GM23338 (cell line): ENCODE measurements around the gene COBL. TPM values are rescaled to one million over a fixed set of nuclear protein-coding genes. Genes with fewer than 3 reads are reported as not detected.

Experiments used
- ATAC-seq: fragments of 200-7000 bp; cut with Tn5 transposase; 3 replicates; pipeline ENCODE4 v1.9.1; 2020
- DNase-seq: peaks from one replicate; pipeline ENCODE4 v3.0.0-alpha.2; 2015; ENCODE audit warnings: low spot score
- H2AFZ ChIP-seq: fragments of 200-600 bp; sonication (generic); 2 replicates; pipeline ENCODE4 v1.8.0; 2016; ENCODE audit warnings: antibody characterized with exemption, mild to moderate bottlenecking, moderate library complexity
- H3F3A ChIP-seq: fragments of 200-600 bp; sonication (generic); replicated peaks from 2 replicates; pipeline ENCODE4 v1.8.0; 2017; ENCODE audit warnings: antibody characterized with exemption, mixed run types, low read depth
- H3K27ac ChIP-seq: fragments of 200-600 bp; sonication (generic); 2 replicates; pipeline ENCODE4 v1.6.1; 2016; ENCODE audit warnings: low read depth
- H3K27me3 ChIP-seq: fragments of 200-600 bp; sonication (generic); 2 replicates; pipeline ENCODE4 v1.8.0; 2016; ENCODE audit warnings: mild to moderate bottlenecking, mixed run types, moderate library complexity; ENCODE audit not compliant: insufficient read depth
- H3K36me3 ChIP-seq: fragments of 200-600 bp; sonication (generic); 2 replicates; pipeline ENCODE4 v1.8.0; 2016; ENCODE audit warnings: mild to moderate bottlenecking; ENCODE audit not compliant: insufficient read depth
- H3K4me1 ChIP-seq: fragments of 200-600 bp; sonication (generic); 2 replicates; pipeline ENCODE4 v1.8.0; 2016; ENCODE audit warnings: mild to moderate bottlenecking, moderate library complexity; ENCODE audit not compliant: insufficient read depth
- H3K4me2 ChIP-seq: fragments of 200-600 bp; sonication (generic); 2 replicates; pipeline ENCODE4 v1.7.1; 2017; ENCODE audit warnings: mixed run types
- H3K4me3 ChIP-seq: fragments of 200-600 bp; sonication (generic); 2 replicates; pipeline ENCODE4 v1.6.1; 2016; ENCODE audit warnings: mixed run types
- H3K79me2 ChIP-seq: fragments of 200-600 bp; sonication (generic); replicated peaks from 2 replicates; pipeline ENCODE4 v1.8.0; 2017; ENCODE audit warnings: mild to moderate bottlenecking; ENCODE audit not compliant: insufficient read depth
- H3K9me2 ChIP-seq: fragments of 200-600 bp; sonication (generic); 2 replicates; pipeline ENCODE4 v1.8.0; 2017; ENCODE audit not compliant: insufficient read depth
- H4K20me1 ChIP-seq: fragments of 200-600 bp; sonication (generic); replicated peaks from 2 replicates; pipeline ENCODE4 v1.8.0; 2017; ENCODE audit warnings: mild to moderate bottlenecking; ENCODE audit not compliant: insufficient read depth
- H3K27ac Mint-ChIP-seq: 2 replicates; pipeline ENCODE4 v1.8.0; 2020; ENCODE audit warnings: inconsistent platforms, mild to moderate bottlenecking, moderate library complexity, mixed read lengths
- H3K27me3 Mint-ChIP-seq: 3 replicates; pipeline ENCODE4 v1.8.0; 2022; ENCODE audit warnings: low read depth, mild to moderate bottlenecking, moderate library complexity, mixed read lengths, inconsistent platforms; ENCODE audit not compliant: insufficient read depth, poor library complexity
- H3K36me3 Mint-ChIP-seq: 3 replicates; pipeline ENCODE4 v1.8.0; 2021; ENCODE audit warnings: low read depth, mild to moderate bottlenecking, inconsistent platforms, moderate library complexity, mixed read lengths
- H3K4me1 Mint-ChIP-seq: 3 replicates; pipeline ENCODE4 v1.8.0; 2020; ENCODE audit warnings: mild to moderate bottlenecking, inconsistent platforms, mixed read lengths
- H3K4me3 Mint-ChIP-seq: 3 replicates; pipeline ENCODE4 v1.8.0; 2021; ENCODE audit warnings: moderate library complexity, mild to moderate bottlenecking, inconsistent platforms, mixed read lengths
- H3K9me3 Mint-ChIP-seq: 3 replicates; pipeline ENCODE4 v1.8.0; 2020; ENCODE audit warnings: moderate library complexity, mild to moderate bottlenecking, inconsistent platforms, mixed read lengths
- CREB1 ChIP-seq: fragments of 250-450 bp; sonication (Bioruptor Pico); IDR thresholded peaks from 2 replicates; pipeline ENCODE4 v1.5.0; 2020; ENCODE audit warnings: low read depth, mild to moderate bottlenecking, moderate library complexity
- EZH2 ChIP-seq: fragments of 200-600 bp; sonication (generic); IDR thresholded peaks from one replicate; pipeline ENCODE4 v1.8.0; 2017; ENCODE audit warnings: antibody characterized with exemption, mild to moderate bottlenecking, low read depth; ENCODE audit not compliant: unreplicated experiment
- EZH2phosphoT487 ChIP-seq: fragments of 200-600 bp; sonication (generic); IDR thresholded peaks from one replicate; pipeline ENCODE4 v1.8.1; 2018; ENCODE audit warnings: antibody characterized with exemption; ENCODE audit not compliant: unreplicated experiment
- JUNB ChIP-seq: IDR thresholded peaks from one replicate; pipeline ENCODE4 v1.6.1; 2016; ENCODE audit warnings: antibody characterized with exemption; ENCODE audit not compliant: unreplicated experiment
- NANOG ChIP-seq: IDR thresholded peaks from 2 replicates; pipeline ENCODE4 v1.6.1; 2016; ENCODE audit warnings: antibody characterized with exemption, borderline replicate concordance
- POLR2AphosphoS5 ChIP-seq: IDR thresholded peaks from 2 replicates; pipeline ENCODE4 v1.6.1; 2016; ENCODE audit warnings: antibody characterized with exemption, low read depth
- STAT1 ChIP-seq: IDR thresholded peaks from one replicate; pipeline ENCODE4 v1.6.1; 2016; ENCODE audit warnings: antibody characterized with exemption; ENCODE audit not compliant: unreplicated experiment
- ZNF114 ChIP-seq: fragments of 250-450 bp; sonication (Bioruptor Pico); IDR thresholded peaks from 2 replicates; pipeline ENCODE4 v1.5.0; 2020; ENCODE audit warnings: mild to moderate bottlenecking, moderate library complexity
- ZNF331 ChIP-seq: fragments of 250-450 bp; sonication (Bioruptor Pico); IDR thresholded peaks from 2 replicates; pipeline ENCODE4 v1.5.0; 2020; ENCODE audit warnings: low read depth, mild to moderate bottlenecking, moderate library complexity
- polyA plus RNA-seq: library from polyadenylated mRNA; unstranded; fragments of >200 nt; fragmentation: Nextera tagmentation; extraction: Ambion mirVana; gene quantifications from 2 replicates; pipeline ENCODE4 v1.2.1, GENCODE V29; 2016
- total RNA-seq: library from RNA; depleted of rRNA; stranded (reverse); fragments of >200 nt; shearing (Covaris generic); gene quantifications from 2 replicates; pipeline ENCODE4 v1.2.3, GENCODE V29; 2014
- TF ChIP-seq, protein P1 (sequence below), 2 experiments: fragments of 200-600 bp in 1 of 2; sonication (generic) in 1 of 2; conservative IDR thresholded peaks; 2 replicates each; pipeline versions ENCODE4 v1.5.1 to v1.6.1; 2016 to 2017; ENCODE audit warnings: antibody characterized with exemption in 2 of 2, low read depth in 2 of 2, mild to moderate bottlenecking in 2 of 2, moderate library complexity in 1 of 2
- TF ChIP-seq, protein P2 (sequence below): IDR thresholded peaks from 2 replicates; pipeline ENCODE4 v1.6.1; 2016; ENCODE audit warnings: antibody characterized with exemption
- TF ChIP-seq, protein P3 (sequence below): fragments of 250-450 bp; sonication (Bioruptor Pico); IDR thresholded peaks from 2 replicates; pipeline ENCODE4 v1.5.0; 2020; ENCODE audit warnings: mild to moderate bottlenecking, moderate library complexity
- TF ChIP-seq, protein P4 (sequence below): IDR thresholded peaks from one replicate; pipeline ENCODE4 v1.6.1; 2018; ENCODE audit warnings: antibody characterized with exemption; ENCODE audit not compliant: unreplicated experiment

COBL gene
- total and polyA plus RNA-seq, 2 experiments from 2014 or later = 18.3 to 51.9 TPM

DNA sequence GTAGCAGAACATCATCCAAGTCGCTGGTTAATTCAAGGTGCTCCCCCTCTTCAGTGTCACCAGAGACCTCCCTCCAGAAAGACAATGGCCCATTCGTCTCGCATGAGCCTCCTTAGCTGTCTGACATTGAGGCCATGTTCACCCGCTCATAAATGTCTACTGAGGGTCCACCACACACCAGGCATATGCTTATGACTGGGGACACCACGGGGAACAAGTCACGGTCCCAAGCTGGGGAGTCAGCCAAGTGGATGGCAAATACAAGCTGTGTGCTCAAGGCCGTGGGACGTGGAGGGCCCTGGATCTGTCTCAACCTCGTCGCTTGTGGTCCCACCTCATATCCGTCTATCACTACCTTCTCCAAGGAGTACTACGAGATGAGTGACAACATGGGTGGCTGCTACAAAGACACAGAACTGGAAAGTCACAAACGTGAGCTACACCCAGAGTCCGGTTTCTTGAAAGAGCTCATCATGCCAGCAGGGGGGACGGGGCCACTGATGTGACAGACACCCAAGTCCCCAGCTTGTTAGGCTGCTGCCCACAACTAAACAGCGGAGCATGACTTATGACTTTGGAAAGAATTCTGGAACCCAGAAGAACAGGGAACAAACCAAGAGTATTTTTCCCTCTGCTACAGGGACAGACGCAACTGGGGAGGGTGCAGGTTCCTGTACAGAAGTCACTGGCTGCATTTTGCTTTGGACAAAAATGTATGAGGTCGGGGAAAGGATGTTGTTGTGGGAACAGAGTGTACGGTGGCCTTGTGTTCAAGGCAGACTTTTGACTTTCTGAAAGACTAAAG is 189.6 kb downstream of the COBL start:
- H3K27ac ChIP-seq = no peak overlapping the region
- H3K27me3 Mint-ChIP-seq = no peaks in the 10 kb centered on the region
- peaks cover 2% of the 10 kb centered on the region; the same call in 1 of the 3 replicates for H3K9me3 Mint-ChIP-seq
- no peak overlapping the region for H2AFZ ChIP-seq
- TF ChIP-seq CREB1 (CRISPR knock-in tag) (no peak), JUNB (no peak), ZNF331 (CRISPR knock-in tag) (no peak), POLR2AphosphoS5 (no peak), STAT1 (no peak), NANOG (no peak), EZH2phosphoT487 (no peak), EZH2 (no peak), ZNF114 (CRISPR knock-in tag) (no peak)
- TF ChIP-seq, protein P1, sequence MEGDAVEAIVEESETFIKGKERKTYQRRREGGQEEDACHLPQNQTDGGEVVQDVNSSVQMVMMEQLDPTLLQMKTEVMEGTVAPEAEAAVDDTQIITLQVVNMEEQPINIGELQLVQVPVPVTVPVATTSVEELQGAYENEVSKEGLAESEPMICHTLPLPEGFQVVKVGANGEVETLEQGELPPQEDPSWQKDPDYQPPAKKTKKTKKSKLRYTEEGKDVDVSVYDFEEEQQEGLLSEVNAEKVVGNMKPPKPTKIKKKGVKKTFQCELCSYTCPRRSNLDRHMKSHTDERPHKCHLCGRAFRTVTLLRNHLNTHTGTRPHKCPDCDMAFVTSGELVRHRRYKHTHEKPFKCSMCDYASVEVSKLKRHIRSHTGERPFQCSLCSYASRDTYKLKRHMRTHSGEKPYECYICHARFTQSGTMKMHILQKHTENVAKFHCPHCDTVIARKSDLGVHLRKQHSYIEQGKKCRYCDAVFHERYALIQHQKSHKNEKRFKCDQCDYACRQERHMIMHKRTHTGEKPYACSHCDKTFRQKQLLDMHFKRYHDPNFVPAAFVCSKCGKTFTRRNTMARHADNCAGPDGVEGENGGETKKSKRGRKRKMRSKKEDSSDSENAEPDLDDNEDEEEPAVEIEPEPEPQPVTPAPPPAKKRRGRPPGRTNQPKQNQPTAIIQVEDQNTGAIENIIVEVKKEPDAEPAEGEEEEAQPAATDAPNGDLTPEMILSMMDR (conservative IDR thresholded peaks at IDR 0.05; ENCODE audit: low read depth in 2 of 2) = no peak
- TF ChIP-seq, protein P2, sequence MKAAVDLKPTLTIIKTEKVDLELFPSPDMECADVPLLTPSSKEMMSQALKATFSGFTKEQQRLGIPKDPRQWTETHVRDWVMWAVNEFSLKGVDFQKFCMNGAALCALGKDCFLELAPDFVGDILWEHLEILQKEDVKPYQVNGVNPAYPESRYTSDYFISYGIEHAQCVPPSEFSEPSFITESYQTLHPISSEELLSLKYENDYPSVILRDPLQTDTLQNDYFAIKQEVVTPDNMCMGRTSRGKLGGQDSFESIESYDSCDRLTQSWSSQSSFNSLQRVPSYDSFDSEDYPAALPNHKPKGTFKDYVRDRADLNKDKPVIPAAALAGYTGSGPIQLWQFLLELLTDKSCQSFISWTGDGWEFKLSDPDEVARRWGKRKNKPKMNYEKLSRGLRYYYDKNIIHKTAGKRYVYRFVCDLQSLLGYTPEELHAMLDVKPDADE = no peak
- TF ChIP-seq, protein P3, sequence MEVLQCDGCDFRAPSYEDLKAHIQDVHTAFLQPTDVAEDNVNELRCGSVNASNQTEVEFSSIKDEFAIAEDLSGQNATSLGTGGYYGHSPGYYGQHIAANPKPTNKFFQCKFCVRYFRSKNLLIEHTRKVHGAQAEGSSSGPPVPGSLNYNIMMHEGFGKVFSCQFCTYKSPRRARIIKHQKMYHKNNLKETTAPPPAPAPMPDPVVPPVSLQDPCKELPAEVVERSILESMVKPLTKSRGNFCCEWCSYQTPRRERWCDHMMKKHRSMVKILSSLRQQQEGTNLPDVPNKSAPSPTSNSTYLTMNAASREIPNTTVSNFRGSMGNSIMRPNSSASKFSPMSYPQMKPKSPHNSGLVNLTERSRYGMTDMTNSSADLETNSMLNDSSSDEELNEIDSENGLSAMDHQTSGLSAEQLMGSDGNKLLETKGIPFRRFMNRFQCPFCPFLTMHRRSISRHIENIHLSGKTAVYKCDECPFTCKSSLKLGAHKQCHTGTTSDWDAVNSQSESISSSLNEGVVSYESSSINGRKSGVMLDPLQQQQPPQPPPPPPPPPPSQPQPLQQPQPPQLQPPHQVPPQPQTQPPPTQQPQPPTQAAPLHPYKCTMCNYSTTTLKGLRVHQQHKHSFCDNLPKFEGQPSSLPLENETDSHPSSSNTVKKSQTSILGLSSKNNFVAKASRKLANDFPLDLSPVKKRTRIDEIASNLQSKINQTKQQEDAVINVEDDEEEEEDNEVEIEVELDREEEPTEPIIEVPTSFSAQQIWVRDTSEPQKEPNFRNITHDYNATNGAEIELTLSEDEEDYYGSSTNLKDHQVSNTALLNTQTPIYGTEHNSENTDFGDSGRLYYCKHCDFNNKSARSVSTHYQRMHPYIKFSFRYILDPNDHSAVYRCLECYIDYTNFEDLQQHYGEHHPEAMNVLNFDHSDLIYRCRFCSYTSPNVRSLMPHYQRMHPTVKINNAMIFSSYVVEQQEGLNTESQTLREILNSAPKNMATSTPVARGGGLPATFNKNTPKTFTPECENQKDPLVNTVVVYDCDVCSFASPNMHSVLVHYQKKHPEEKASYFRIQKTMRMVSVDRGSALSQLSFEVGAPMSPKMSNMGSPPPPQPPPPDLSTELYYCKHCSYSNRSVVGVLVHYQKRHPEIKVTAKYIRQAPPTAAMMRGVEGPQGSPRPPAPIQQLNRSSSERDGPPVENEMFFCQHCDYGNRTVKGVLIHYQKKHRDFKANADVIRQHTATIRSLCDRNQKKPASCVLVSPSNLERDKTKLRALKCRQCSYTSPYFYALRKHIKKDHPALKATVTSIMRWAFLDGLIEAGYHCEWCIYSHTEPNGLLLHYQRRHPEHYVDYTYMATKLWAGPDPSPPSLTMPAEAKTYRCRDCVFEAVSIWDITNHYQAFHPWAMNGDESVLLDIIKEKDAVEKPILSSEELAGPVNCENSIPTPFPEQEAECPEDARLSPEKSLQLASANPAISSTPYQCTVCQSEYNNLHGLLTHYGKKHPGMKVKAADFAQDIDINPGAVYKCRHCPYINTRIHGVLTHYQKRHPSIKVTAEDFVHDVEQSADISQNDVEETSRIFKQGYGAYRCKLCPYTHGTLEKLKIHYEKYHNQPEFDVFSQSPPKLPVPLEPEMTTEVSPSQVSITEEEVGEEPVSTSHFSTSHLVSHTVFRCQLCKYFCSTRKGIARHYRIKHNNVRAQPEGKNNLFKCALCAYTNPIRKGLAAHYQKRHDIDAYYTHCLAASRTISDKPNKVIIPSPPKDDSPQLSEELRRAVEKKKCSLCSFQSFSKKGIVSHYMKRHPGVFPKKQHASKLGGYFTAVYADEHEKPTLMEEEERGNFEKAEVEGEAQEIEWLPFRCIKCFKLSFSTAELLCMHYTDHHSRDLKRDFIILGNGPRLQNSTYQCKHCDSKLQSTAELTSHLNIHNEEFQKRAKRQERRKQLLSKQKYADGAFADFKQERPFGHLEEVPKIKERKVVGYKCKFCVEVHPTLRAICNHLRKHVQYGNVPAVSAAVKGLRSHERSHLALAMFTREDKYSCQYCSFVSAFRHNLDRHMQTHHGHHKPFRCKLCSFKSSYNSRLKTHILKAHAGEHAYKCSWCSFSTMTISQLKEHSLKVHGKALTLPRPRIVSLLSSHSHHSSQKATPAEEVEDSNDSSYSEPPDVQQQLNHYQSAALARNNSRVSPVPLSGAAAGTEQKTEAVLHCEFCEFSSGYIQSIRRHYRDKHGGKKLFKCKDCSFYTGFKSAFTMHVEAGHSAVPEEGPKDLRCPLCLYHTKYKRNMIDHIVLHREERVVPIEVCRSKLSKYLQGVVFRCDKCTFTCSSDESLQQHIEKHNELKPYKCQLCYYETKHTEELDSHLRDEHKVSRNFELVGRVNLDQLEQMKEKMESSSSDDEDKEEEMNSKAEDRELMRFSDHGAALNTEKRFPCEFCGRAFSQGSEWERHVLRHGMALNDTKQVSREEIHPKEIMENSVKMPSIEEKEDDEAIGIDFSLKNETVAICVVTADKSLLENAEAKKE (CRISPR knock-in tag) = no peak
- TF ChIP-seq, protein P4, sequence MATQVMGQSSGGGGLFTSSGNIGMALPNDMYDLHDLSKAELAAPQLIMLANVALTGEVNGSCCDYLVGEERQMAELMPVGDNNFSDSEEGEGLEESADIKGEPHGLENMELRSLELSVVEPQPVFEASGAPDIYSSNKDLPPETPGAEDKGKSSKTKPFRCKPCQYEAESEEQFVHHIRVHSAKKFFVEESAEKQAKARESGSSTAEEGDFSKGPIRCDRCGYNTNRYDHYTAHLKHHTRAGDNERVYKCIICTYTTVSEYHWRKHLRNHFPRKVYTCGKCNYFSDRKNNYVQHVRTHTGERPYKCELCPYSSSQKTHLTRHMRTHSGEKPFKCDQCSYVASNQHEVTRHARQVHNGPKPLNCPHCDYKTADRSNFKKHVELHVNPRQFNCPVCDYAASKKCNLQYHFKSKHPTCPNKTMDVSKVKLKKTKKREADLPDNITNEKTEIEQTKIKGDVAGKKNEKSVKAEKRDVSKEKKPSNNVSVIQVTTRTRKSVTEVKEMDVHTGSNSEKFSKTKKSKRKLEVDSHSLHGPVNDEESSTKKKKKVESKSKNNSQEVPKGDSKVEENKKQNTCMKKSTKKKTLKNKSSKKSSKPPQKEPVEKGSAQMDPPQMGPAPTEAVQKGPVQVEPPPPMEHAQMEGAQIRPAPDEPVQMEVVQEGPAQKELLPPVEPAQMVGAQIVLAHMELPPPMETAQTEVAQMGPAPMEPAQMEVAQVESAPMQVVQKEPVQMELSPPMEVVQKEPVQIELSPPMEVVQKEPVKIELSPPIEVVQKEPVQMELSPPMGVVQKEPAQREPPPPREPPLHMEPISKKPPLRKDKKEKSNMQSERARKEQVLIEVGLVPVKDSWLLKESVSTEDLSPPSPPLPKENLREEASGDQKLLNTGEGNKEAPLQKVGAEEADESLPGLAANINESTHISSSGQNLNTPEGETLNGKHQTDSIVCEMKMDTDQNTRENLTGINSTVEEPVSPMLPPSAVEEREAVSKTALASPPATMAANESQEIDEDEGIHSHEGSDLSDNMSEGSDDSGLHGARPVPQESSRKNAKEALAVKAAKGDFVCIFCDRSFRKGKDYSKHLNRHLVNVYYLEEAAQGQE = no peak
- no peaks in the 10 kb centered on the region; the same call in 1 of the 2 replicates for H4K20me1 ChIP-seq
- H3K4me1 Mint-ChIP-seq = peaks cover 7% of the 10 kb centered on the region
- no peaks in the 10 kb centered on the region for H3K9me2 ChIP-seq
- H3K4me3 ChIP-seq = no peak overlapping the region
- no peaks in the 10 kb centered on the region for H3K4me1 ChIP-seq
- DNase-seq = no peak
- peaks cover 11% of the 10 kb centered on the region for H3K36me3 Mint-ChIP-seq
- H3K36me3 ChIP-seq = no peaks in the 10 kb centered on the region
- no peak overlapping the region for H3K4me2 ChIP-seq
- H3K27ac Mint-ChIP-seq = no peak overlapping the region
- no peak overlapping the region for H3K4me3 Mint-ChIP-seq
- no peaks in the 10 kb centered on the region for H3F3A ChIP-seq
- ATAC-seq = no peak
- H3K27me3 ChIP-seq = no peaks in the 10 kb centered on the region
- no peaks in the 10 kb centered on the region for H3K79me2 ChIP-seq
